NOMO-1 (cell line): Measurements from ENCODE around the gene RAB6C.
"Not testable (repeated sequence)": the region's sequence is repeated elsewhere in the genome, so short reads cannot be mapped to it uniquely, and the experiment has no call there.

Experiments
- DNase-seq, 2 experiments: peaks; one replicate each; lab custom pipeline; 2025; ENCODE audit not compliant: unreplicated experiment in 2 of 2; lab: John Stamatoyannopoulos, UW

RAB6C gene

GRCh38 chr2:129993151-129993550 lies 13.7 kb downstream of the RAB6C start:
- DNase-seq: not testable (repeated sequence)

GRCh38 chr2:129996657-129997237 lies 17.3 kb downstream of the RAB6C start:
- not testable (repeated sequence) for DNase-seq

- DNase-seq: not testable (repeated sequence)
Measured at GRCh38 chr2:129998771-129999170, 19.3 kb downstream of the RAB6C start.

GRCh38 chr2:130005862-130006261 lies 26.4 kb downstream of the RAB6C start:
- not testable (repeated sequence) for DNase-seq

- not testable (repeated sequence) for DNase-seq
Measured at GRCh38 chr2:130016701-130017100, 37.2 kb downstream of the RAB6C start.

- DNase-seq: no peak
Measured at GRCh38 chr2:130019402-130019801, 39.9 kb downstream of the RAB6C start.

- DNase-seq: not testable (repeated sequence)
Measured at GRCh38 chr2:130020069-130020468, 40.6 kb downstream of the RAB6C start.

GRCh38 chr2:130025931-130026330 lies 46.5 kb downstream of the RAB6C start:
- not testable (repeated sequence) for DNase-seq
